Trophoblast cell (in vitro differentiated cells and primary cell): ENCODE results near the gene MARCHF4.

Experiments used
- DNase-seq, 2 donors: peaks; one replicate each; pipeline ENCODE4 v3.0.0-alpha.2; 2016
- H2AFZ ChIP-seq: 2 replicates; pipeline ENCODE4 v1.6.1; 2013; ENCODE audit warnings: low read length, moderate library complexity, mild to moderate bottlenecking; ENCODE audit not compliant: insufficient read depth, poor library complexity
- H2AK5ac ChIP-seq: 2 replicates; pipeline ENCODE4 v1.6.1; 2013; ENCODE audit warnings: mild to moderate bottlenecking, low read length
- H2BK120ac ChIP-seq: 2 replicates; pipeline ENCODE4 v1.6.1; 2013; ENCODE audit warnings: low read length, mild to moderate bottlenecking, moderate library complexity; ENCODE audit not compliant: insufficient read depth, poor library complexity
- H2BK12ac ChIP-seq: 2 replicates; pipeline ENCODE4 v1.6.1; 2013; ENCODE audit warnings: mild to moderate bottlenecking, low read length, moderate library complexity
- H2BK5ac ChIP-seq: 2 replicates; pipeline ENCODE4 v1.6.1; 2013; ENCODE audit warnings: low read length, low read depth, moderate library complexity, mild to moderate bottlenecking; ENCODE audit not compliant: poor library complexity
- H3K14ac ChIP-seq: 2 replicates; pipeline ENCODE4 v1.6.1; 2013; ENCODE audit warnings: mild to moderate bottlenecking, low read length
- H3K18ac ChIP-seq: 2 replicates; pipeline ENCODE4 v1.6.1; 2013; ENCODE audit warnings: mild to moderate bottlenecking, low read length
- H3K23ac ChIP-seq: 2 replicates; pipeline ENCODE4 v1.6.1; 2013; ENCODE audit warnings: low read length
- H3K27ac ChIP-seq: 2 replicates; pipeline ENCODE4 v1.5.1; 2013; ENCODE audit warnings: low read depth, mild to moderate bottlenecking, inconsistent platforms, low read length, moderate library complexity
- H3K27me3 ChIP-seq: 2 replicates; pipeline ENCODE4 v1.6.1; 2013; ENCODE audit warnings: inconsistent platforms, mild to moderate bottlenecking, low read length, moderate library complexity; ENCODE audit not compliant: insufficient read depth
- H3K36me3 ChIP-seq, 2 experiments: 1 replicate in 1 of 2; 2 replicates in 1 of 2; pipeline ENCODE4 v1.6.1; 2013; ENCODE audit warnings: low read length in 2 of 2, mild to moderate bottlenecking in 2 of 2, moderate library complexity in 1 of 2; ENCODE audit not compliant: insufficient read depth in 2 of 2, control insufficient read depth in 1 of 2
- H3K4ac ChIP-seq: 2 replicates; pipeline ENCODE4 v1.6.1; 2013; ENCODE audit warnings: low read depth, mild to moderate bottlenecking, low read length, moderate library complexity
- H3K4me1 ChIP-seq, 2 experiments: 1 replicate in 1 of 2; 2 replicates in 1 of 2; pipeline ENCODE4 v1.6.1; 2013; ENCODE audit warnings: low read length in 2 of 2, mild to moderate bottlenecking in 2 of 2, moderate library complexity in 1 of 2; ENCODE audit not compliant: insufficient read depth in 2 of 2, control insufficient read depth in 1 of 2
- H3K4me2 ChIP-seq: 2 replicates; pipeline ENCODE4 v1.6.1; 2013; ENCODE audit warnings: inconsistent platforms, mild to moderate bottlenecking, low read length, moderate library complexity
- H3K4me3 ChIP-seq: 2 replicates; pipeline ENCODE4 v1.5.1; 2013; ENCODE audit warnings: mild to moderate bottlenecking, low read depth, low read length, inconsistent platforms
- H3K79me1 ChIP-seq: one replicate; pipeline ENCODE4 v1.6.1; 2013; ENCODE audit warnings: low read length
- H3K79me2 ChIP-seq: 2 replicates; pipeline ENCODE4 v1.6.1; 2013; ENCODE audit warnings: low read length, mild to moderate bottlenecking; ENCODE audit not compliant: control insufficient read depth, insufficient read depth, poor library complexity
- H3K9ac ChIP-seq: 2 replicates; pipeline ENCODE4 v1.6.1; 2013; ENCODE audit warnings: mild to moderate bottlenecking, low read length
- H3K9me3 ChIP-seq: 2 replicates; pipeline ENCODE4 v1.6.1; 2013; ENCODE audit warnings: low read depth, mild to moderate bottlenecking, control low read depth, inconsistent platforms, low read length; ENCODE audit not compliant: insufficient read depth
- H4K12ac ChIP-seq: 2 replicates; pipeline ENCODE4 v1.6.1; 2013; ENCODE audit warnings: low read depth, mild to moderate bottlenecking, low read length, moderate library complexity
- H4K8ac ChIP-seq: 2 replicates; pipeline ENCODE4 v1.6.1; 2013; ENCODE audit warnings: low read depth, mild to moderate bottlenecking, low read length, moderate library complexity
- H4K91ac ChIP-seq: one replicate; pipeline ENCODE4 v1.6.1; 2013; ENCODE audit warnings: low read depth, mild to moderate bottlenecking, low read length, moderate library complexity
- WGBS: extraction: QIAGEN DNeasy Blood & Tissue Kit; methylation state at CpG from one replicate; pipeline ENCODE4 v1.1.7; 2013; ENCODE audit warnings: missing lambda C conversion rate; ENCODE audit not compliant: insufficient read length, insufficient coverage; ENCODE audit errors: extremely low coverage; 5-methylcytosine and 5-hydroxymethylcytosine counted together

Gene MARCHF4

GRCh38 chr2:216348756-216349308, 23.5 kb downstream of the MARCHF4 start:
- peaks cover 0 to 1% of the 10 kb centered on the region in 2 experiments for H3K4me1 ChIP-seq
- DNase-seq: peak in 1 of 2 donors; percentile 36
- no peak overlapping the region for H4K12ac ChIP-seq
- no peak overlapping the region for H3K4me3 ChIP-seq
- no peaks in the 10 kb centered on the region for H3K36me3 ChIP-seq
- no peaks in the 10 kb centered on the region for H3K27me3 ChIP-seq
- no peaks in the 10 kb centered on the region for H3K79me2 ChIP-seq
- H3K27ac ChIP-seq: no peak overlapping the region
- H3K18ac ChIP-seq: no peak overlapping the region
- no peak overlapping the region for H3K9ac ChIP-seq
- H3K4me2 ChIP-seq: no peak overlapping the region
- WGBS: no CpG with 5 or more reads among the region's 3 CpGs
- H3K4ac ChIP-seq: no peak overlapping the region
- no peak overlapping the region for H2AFZ ChIP-seq
- no peaks in the 10 kb centered on the region for H3K9me3 ChIP-seq
- no peak overlapping the region for H4K8ac ChIP-seq
- H3K79me1 ChIP-seq: no peaks in the 10 kb centered on the region
- H4K91ac ChIP-seq: no peak overlapping the region
- no peak overlapping the region for H3K14ac ChIP-seq
- no peak overlapping the region for H2BK120ac ChIP-seq
- H2AK5ac ChIP-seq: no peak overlapping the region
- no peak overlapping the region for H3K23ac ChIP-seq
- no peak overlapping the region for H2BK12ac ChIP-seq
- H2BK5ac ChIP-seq: no peak overlapping the region

- Histone ChIP-seq H2AFZ (no peak overlapping the region), H3K4me1 (peaks cover 0 to 1% of the 10 kb centered on the region in 2 experiments), H3K18ac (no peak overlapping the region), H2BK120ac (no peak overlapping the region), H4K12ac (no peak overlapping the region), H3K27me3 (no peaks in the 10 kb centered on the region), H3K36me3 (no peaks in the 10 kb centered on the region), H3K9me3 (no peaks in the 10 kb centered on the region), H4K91ac (no peak overlapping the region), H3K14ac (no peak overlapping the region), H2AK5ac (no peak overlapping the region), H3K4me3 (no peak overlapping the region), H3K79me1 (no peaks in the 10 kb centered on the region), H3K79me2 (no peaks in the 10 kb centered on the region), H3K4ac (no peak overlapping the region), H2BK12ac (no peak overlapping the region), H2BK5ac (no peak overlapping the region), H4K8ac (no peak overlapping the region), H3K9ac (no peak overlapping the region), H3K4me2 (no peak overlapping the region), H3K27ac (no peak overlapping the region), H3K23ac (no peak overlapping the region)
- no CpG with 5 or more reads among the region's 3 CpGs for WGBS
- DNase-seq: no peak
These were observed 25.5 kb downstream of the MARCHF4 start for GRCh38 chr2:216346781-216347180.

GRCh38 chr2:216345846-216346245, 26.4 kb downstream of the MARCHF4 start:
- no peak overlapping the region for H3K4me3 ChIP-seq
- H2BK12ac ChIP-seq: no peak overlapping the region
- H3K27me3 ChIP-seq: no peaks in the 10 kb centered on the region
- H3K4ac ChIP-seq: no peak overlapping the region
- H3K9ac ChIP-seq: no peak overlapping the region
- H3K79me1 ChIP-seq: no peaks in the 10 kb centered on the region
- no peak overlapping the region for H2AK5ac ChIP-seq
- H2AFZ ChIP-seq: no peak overlapping the region
- H3K27ac ChIP-seq: no peak overlapping the region
- no CpG with 5 or more reads among the region's 3 CpGs for WGBS
- no peak overlapping the region for H4K91ac ChIP-seq
- H3K36me3 ChIP-seq: no peaks in the 10 kb centered on the region
- H4K8ac ChIP-seq: no peak overlapping the region
- H2BK120ac ChIP-seq: no peak overlapping the region
- no peak overlapping the region for H3K18ac ChIP-seq
- H3K4me1 ChIP-seq: peaks cover 0 to 1% of the 10 kb centered on the region in 2 experiments
- H3K9me3 ChIP-seq: no peaks in the 10 kb centered on the region
- no peak overlapping the region for H3K23ac ChIP-seq
- DNase-seq: peak; percentile 52 to 77
- H3K4me2 ChIP-seq: no peak overlapping the region
- H3K14ac ChIP-seq: no peak overlapping the region
- H2BK5ac ChIP-seq: no peak overlapping the region
- no peaks in the 10 kb centered on the region for H3K79me2 ChIP-seq
- no peak overlapping the region for H4K12ac ChIP-seq

GRCh38 chr2:216344950-216345300, 27.4 kb downstream of the MARCHF4 start:
- no peak overlapping the region for H3K18ac ChIP-seq
- no peak overlapping the region for H2BK12ac ChIP-seq
- H3K79me1 ChIP-seq: no peaks in the 10 kb centered on the region
- no peak overlapping the region for H2BK5ac ChIP-seq
- no peaks in the 10 kb centered on the region for H3K36me3 ChIP-seq
- H3K9ac ChIP-seq: no peak overlapping the region
- no peak overlapping the region for H3K4ac ChIP-seq
- H3K4me1 ChIP-seq: peaks cover 2 to 5% of the 10 kb centered on the region in 2 experiments
- no peak for DNase-seq
- no peak overlapping the region for H2AK5ac ChIP-seq
- no peak overlapping the region for H2AFZ ChIP-seq
- no peak overlapping the region for H3K23ac ChIP-seq
- no peak overlapping the region for H4K12ac ChIP-seq
- no peaks in the 10 kb centered on the region for H3K27me3 ChIP-seq
- no peak overlapping the region for H4K91ac ChIP-seq
- H4K8ac ChIP-seq: no peak overlapping the region
- no peaks in the 10 kb centered on the region for H3K9me3 ChIP-seq
- H2BK120ac ChIP-seq: no peak overlapping the region
- no peak overlapping the region for H3K14ac ChIP-seq
- H3K4me2 ChIP-seq: no peak overlapping the region
- no CpG with 5 or more reads among the region's 4 CpGs for WGBS
- no peaks in the 10 kb centered on the region for H3K79me2 ChIP-seq
- H3K4me3 ChIP-seq: no peak overlapping the region
- H3K27ac ChIP-seq: no peak overlapping the region
